K562 (cell line): ENCODE measurements around the gene GASK1A. TPM values are rescaled to one million over a fixed set of nuclear protein-coding genes. Genes with fewer than 3 reads are reported as not detected.

Experiments used
- ATAC-seq: fragments of 200-7000 bp; cut with Tn5 transposase; 3 replicates; pipeline ENCODE4 v1.9.1; 2020; ENCODE audit warnings: moderate library complexity
- BruUV-seq: library from RNA; stranded (reverse); fragments of 400-500 nt; replicated peaks from 2 replicates; lab custom pipeline; 2021; lab: Mats Ljungman, UMichigan
- CTCF ChIA-PET: fragments of 300-600 bp; formaldehyde crosslinking; extraction: SDS; loops from one replicate; lab custom pipeline; 2021; ENCODE audit warnings: low intra/inter-chr PET ratio; lab: Yijun Ruan, JAX
- POLR2A ChIA-PET: fragments of 300-600, 350-650 bp; sonication (Branson Sonifier 250); formaldehyde crosslinking; extraction: SDS; loops from one replicate; lab custom pipeline; 2021; ENCODE audit warnings: antibody characterized with exemption, inconsistent platforms; lab: Yijun Ruan, JAX
- DNase-seq, 4 experiments: peaks; one replicate each; pipeline versions ENCODE4 v3.0.0 to v3.0.0-alpha.2; 2011 to 2018; ENCODE audit warnings: low spot score in 3 of 4, mixed read lengths in 3 of 4; ENCODE audit errors: extremely low read depth in 1 of 4
- FAIRE-seq: peaks from 2 replicates; lab custom pipeline; 2011; peaks lifted over from hg19 to GRCh38; lab: Jason Lieb, UNC
- H2AFZ ChIP-seq: 2 replicates; pipeline ENCODE4 v1.6.0; 2011; ENCODE audit warnings: low read depth, low read length, control low read depth, inconsistent platforms
- H3K27ac ChIP-seq: fragments of 200-600 bp; 3 replicates; pipeline ENCODE4 v1.8.0; 2011; ENCODE audit warnings: low read depth, mild to moderate bottlenecking, control low read depth, inconsistent platforms, low read length, moderate library complexity, mixed read lengths; ENCODE audit errors: extremely low read depth
- H3K27me3 ChIP-seq, 2 experiments: fragments of 300-600 bp in 1 of 2; 2 replicates in 1 of 2; 3 replicates in 1 of 2; pipeline versions ENCODE4 v1.6.0 to v1.8.0; 2011; ENCODE audit warnings: inconsistent platforms in 2 of 2, low read length in 2 of 2, mild to moderate bottlenecking in 1 of 2, mixed read lengths in 1 of 2, moderate library complexity in 1 of 2; ENCODE audit not compliant: control insufficient read depth in 2 of 2, insufficient read depth in 2 of 2
- H3K36me3 ChIP-seq: fragments of 300-600 bp; 3 replicates; pipeline ENCODE4 v1.8.0; 2011; ENCODE audit warnings: mild to moderate bottlenecking, low read length, inconsistent platforms; ENCODE audit not compliant: control insufficient read depth, insufficient read depth
- H3K4me1 ChIP-seq, 2 experiments: fragments of 200-600 bp in 1 of 2; replicated peaks in 1 of 2; 2 replicates in 1 of 2; 3 replicates in 1 of 2; pipeline versions ENCODE4 v1.5.1 to v1.8.0; 2011; ENCODE audit warnings: inconsistent platforms in 2 of 2, low read length in 2 of 2, mild to moderate bottlenecking in 1 of 2, mixed read lengths in 1 of 2, moderate library complexity in 1 of 2; ENCODE audit not compliant: control insufficient read depth in 2 of 2, insufficient read depth in 2 of 2
- H3K4me2 ChIP-seq: 2 replicates; pipeline ENCODE4 v1.6.1; 2011; ENCODE audit warnings: low read length, control low read depth, inconsistent platforms, mixed read lengths; ENCODE audit not compliant: insufficient read depth
- H3K4me3 ChIP-seq: fragments of 200-600 bp; sonication (generic), shearing (Covaris generic); 2 replicates; pipeline ENCODE4 v1.5.1; 2016; ENCODE audit warnings: control low read depth, inconsistent platforms
- H3K79me2 ChIP-seq: fragments of 200-600 bp; 3 replicates; pipeline ENCODE4 v1.8.0; 2011; ENCODE audit warnings: low read length, inconsistent platforms; ENCODE audit not compliant: control insufficient read depth, insufficient read depth
- H3K9ac ChIP-seq, 2 experiments: 2 replicates each; pipeline versions ENCODE4 v1.6.0 to v1.6.1; 2011; ENCODE audit warnings: low read depth in 2 of 2, low read length in 2 of 2, control low read depth in 1 of 2, inconsistent platforms in 1 of 2, mild to moderate bottlenecking in 1 of 2, mixed read lengths in 1 of 2; ENCODE audit not compliant: insufficient read depth in 1 of 2
- H3K9me1 ChIP-seq: one replicate; pipeline ENCODE4 v1.6.0; 2011; ENCODE audit warnings: inconsistent platforms, mild to moderate bottlenecking, low read length, moderate library complexity; ENCODE audit not compliant: control insufficient read depth, insufficient read depth
- H3K9me3 ChIP-seq: replicated peaks from 2 replicates; pipeline ENCODE4 v1.5.1; 2011; ENCODE audit warnings: low read depth, low read length, inconsistent platforms; ENCODE audit not compliant: control insufficient read depth, insufficient read depth
- H4K20me1 ChIP-seq: replicated peaks from 2 replicates; pipeline ENCODE4 v1.6.1; 2011; ENCODE audit warnings: low read length, inconsistent platforms, mixed read lengths; ENCODE audit not compliant: control insufficient read depth, insufficient read depth
- CBX1 ChIP-seq: sonication (generic); IDR thresholded peaks from 2 replicates; pipeline ENCODE4 v1.6.1; 2016; ENCODE audit warnings: antibody characterized with exemption, low read depth, mild to moderate bottlenecking
- CCAR2 ChIP-seq: fragments of 200-400 bp; formaldehyde crosslinking; IDR thresholded peaks from 2 replicates; pipeline ENCODE4 v1.6.1; 2017; ENCODE audit warnings: mild to moderate bottlenecking, low read depth, low read length
- DPF2 ChIP-seq: fragments of 450-650 bp; IDR thresholded peaks from 2 replicates; pipeline ENCODE4 v1.6.1; 2016
- HDAC6 ChIP-seq: IDR thresholded peaks from 2 replicates; pipeline ENCODE4 v1.6.1; 2012; ENCODE audit warnings: low read depth, mild to moderate bottlenecking, control low read depth, inconsistent platforms, low read length, moderate library complexity
- KDM5B ChIP-seq: fragments of 200-600 bp; sonication (generic); IDR thresholded peaks from 2 replicates; pipeline ENCODE4 v1.6.1; 2012; ENCODE audit warnings: low read depth, mild to moderate bottlenecking, moderate library complexity, low read length, control low read depth, inconsistent platforms; ENCODE audit not compliant: insufficient replicate concordance
- PTRF ChIP-seq: fragments of 450-650 bp; IDR thresholded peaks from 2 replicates; pipeline ENCODE4 v1.6.1; 2016; ENCODE audit warnings: mild to moderate bottlenecking, missing genetic modification characterization, missing compliant biosample characterization
- SIN3A ChIP-seq, 2 experiments: fragments of 150-350 bp in 1 of 2; IDR thresholded peaks; 2 replicates each; pipeline ENCODE4 v1.6.1; 2011 to 2016; ENCODE audit warnings: borderline replicate concordance in 2 of 2, low read depth in 2 of 2, low read length in 2 of 2, mild to moderate bottlenecking in 2 of 2, moderate library complexity in 2 of 2; ENCODE audit not compliant: control insufficient read depth in 1 of 2
- SLC30A9 ChIP-seq: fragments of 250-450 bp; sonication (Bioruptor Pico); IDR thresholded peaks from 2 replicates; pipeline ENCODE4 v1.8.0; 2022; ENCODE audit warnings: mild to moderate bottlenecking, moderate library complexity
- SRSF1 ChIP-seq: fragments of 200-400 bp; formaldehyde crosslinking; IDR thresholded peaks from 2 replicates; pipeline ENCODE4 v1.6.1; 2017; ENCODE audit warnings: mild to moderate bottlenecking, low read depth, low read length, moderate library complexity
- TEAD4 ChIP-seq, 2 experiments: sonication (generic) in 1 of 2; formaldehyde crosslinking in 1 of 2; IDR thresholded peaks; 2 replicates each; pipeline versions ENCODE4 v1.6.1 to v1.8.0; 2012 to 2022; ENCODE audit warnings: borderline replicate concordance in 1 of 2, inconsistent platforms in 1 of 2, low read length in 1 of 2, mild to moderate bottlenecking in 1 of 2, missing genetic modification reagents in 1 of 2
- ZBTB7A ChIP-seq: IDR thresholded peaks from 2 replicates; pipeline ENCODE4 v1.6.1; 2011; ENCODE audit warnings: low read depth, mild to moderate bottlenecking, low read length, moderate library complexity, borderline replicate concordance; ENCODE audit not compliant: control insufficient read depth
- ZC3H8 ChIP-seq: fragments of 450-650 bp; IDR thresholded peaks from 2 replicates; pipeline ENCODE4 v1.6.1; 2017
- ZNF23 ChIP-seq: fragments of 250-450 bp; sonication (Bioruptor Pico); IDR thresholded peaks from 2 replicates; pipeline ENCODE4 v1.4.0; 2020; ENCODE audit warnings: mild to moderate bottlenecking
- ZNF232 ChIP-seq: sonication (generic); formaldehyde crosslinking; IDR thresholded peaks from 2 replicates; pipeline ENCODE4 v1.8.0; 2022; ENCODE audit warnings: mild to moderate bottlenecking, missing genetic modification reagents
- WGBS: fragments of 100-300 bp; shearing (Covaris generic); methylation state at CpG from one replicate; pipeline ENCODE4 v1.1.6; 2016; ENCODE audit warnings: low coverage, mixed read lengths; ENCODE audit not compliant: insufficient coverage; ENCODE audit errors: missing lambda C conversion rate; 5-methylcytosine and 5-hydroxymethylcytosine counted together
- in situ Hi-C: fragments of 300-500 bp; cut with MboI; formaldehyde crosslinking; loops from 4 replicates; pipeline ENCODE4 v1.15.0; 2018; ENCODE audit warnings: inconsistent platforms, mixed read lengths
- intact Hi-C: fragments of 100-400 bp; cut with micrococcal nuclease; formaldehyde crosslinking; loops from 2 replicates; pipeline ENCODE4 v1.14.2; 2022
- polyA plus RNA-seq, 8 experiments: library from polyadenylated mRNA; depleted of rRNA in 4 of 8; stranded (reverse) in 5 of 8; unstranded in 3 of 8; fragments of >200 nt; fragmentation: Nextera tagmentation in 2 of 8; fragmentation: Illumina TruSeq in 1 of 8; extraction: Ambion mirVana in 2 of 8; extraction: Trizol in 1 of 8; gene quantifications; 2 replicates each; pipeline versions ENCODE4 v1.2.1 to v1.2.3, GENCODE V29; 2011 to 2014; ENCODE audit warnings: inconsistent platforms in 1 of 8, missing spikeins in 1 of 8
- total RNA-seq, 7 experiments: library from RNA; depleted of rRNA in 6 of 7; stranded (reverse); fragments of >200 nt in 6 of 7; fragmentation: Illumina TruSeq in 2 of 7; extraction: Trizol in 2 of 7; gene quantifications; 2 replicates each; pipeline versions ENCODE4 v1.2.1 to v1.2.3, GENCODE V29; 2011 to 2021; ENCODE audit warnings: low replicate concordance in 1 of 7
- TF ChIP-seq, protein P1 (sequence below): sonication (generic); formaldehyde crosslinking; IDR thresholded peaks from 2 replicates; pipeline ENCODE4 v1.4.0; 2020; ENCODE audit warnings: mild to moderate bottlenecking, missing genetic modification reagents
- TF ChIP-seq, protein P2 (sequence below): fragments of 450-650 bp; IDR thresholded peaks from 2 replicates; pipeline ENCODE4 v1.6.1; 2016; ENCODE audit warnings: low read depth, mild to moderate bottlenecking, moderate library complexity
- TF ChIP-seq, protein P3 (sequence below): fragments of 250-450 bp; sonication (Bioruptor Pico); IDR thresholded peaks from 2 replicates; pipeline ENCODE4 v1.6.1; 2021; ENCODE audit warnings: mild to moderate bottlenecking
- TF ChIP-seq, protein P4 (sequence below): sonication (generic); formaldehyde crosslinking; IDR thresholded peaks from 2 replicates; pipeline ENCODE4 v1.8.1; 2023; ENCODE audit warnings: mild to moderate bottlenecking, missing genetic modification reagents

The GASK1A gene
- total and polyA plus RNA-seq, 9 of the 15 experiments (the other 6 are each of a cell fraction or from before 2014, with no cell fraction given): 0.04 to 0.11 (median 0.05) TPM; not detected in 5

DNA sequence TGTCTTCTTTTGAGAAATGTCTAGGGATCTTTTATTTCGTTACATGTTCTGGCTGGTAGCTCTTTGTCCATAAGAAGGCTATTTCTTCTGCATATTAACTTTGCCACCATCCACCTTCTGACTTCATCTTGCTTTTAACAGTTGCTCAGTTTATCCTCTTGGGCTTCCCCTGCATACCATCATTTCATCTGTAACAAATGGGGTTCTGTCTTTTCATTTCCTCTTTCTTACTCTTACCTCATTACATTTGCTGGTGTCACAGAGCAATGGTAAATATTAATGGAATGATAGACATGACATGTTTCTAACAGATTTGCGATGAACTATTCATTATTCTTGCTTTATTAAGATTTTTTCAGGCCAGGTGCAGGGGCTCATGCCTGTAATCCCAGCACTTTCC, 62.4 kb downstream of the GASK1A start:
- FAIRE-seq (no peak), ATAC-seq (no peak), DNase-seq (no peak)
- Histone ChIP-seq H3K36me3 (no peaks in the 10 kb centered on the region), H3K4me2 (no peak overlapping the region), H3K9me3 (no peaks in the 10 kb centered on the region), H2AFZ (no peak overlapping the region), H3K79me2 (no peaks in the 10 kb centered on the region), H3K27me3 (peaks cover 0 to 24% of the 10 kb centered on the region in 2 experiments; a peak in 2 of 5 replicates), H3K9ac (no peak overlapping the region), H3K27ac (no peak overlapping the region), H3K4me3 (no peak overlapping the region), H3K9me1 (no peaks in the 10 kb centered on the region), H4K20me1 (no peaks in the 10 kb centered on the region), H3K4me1 (no peaks in the 10 kb centered on the region)
- TF ChIP-seq, protein P1, sequence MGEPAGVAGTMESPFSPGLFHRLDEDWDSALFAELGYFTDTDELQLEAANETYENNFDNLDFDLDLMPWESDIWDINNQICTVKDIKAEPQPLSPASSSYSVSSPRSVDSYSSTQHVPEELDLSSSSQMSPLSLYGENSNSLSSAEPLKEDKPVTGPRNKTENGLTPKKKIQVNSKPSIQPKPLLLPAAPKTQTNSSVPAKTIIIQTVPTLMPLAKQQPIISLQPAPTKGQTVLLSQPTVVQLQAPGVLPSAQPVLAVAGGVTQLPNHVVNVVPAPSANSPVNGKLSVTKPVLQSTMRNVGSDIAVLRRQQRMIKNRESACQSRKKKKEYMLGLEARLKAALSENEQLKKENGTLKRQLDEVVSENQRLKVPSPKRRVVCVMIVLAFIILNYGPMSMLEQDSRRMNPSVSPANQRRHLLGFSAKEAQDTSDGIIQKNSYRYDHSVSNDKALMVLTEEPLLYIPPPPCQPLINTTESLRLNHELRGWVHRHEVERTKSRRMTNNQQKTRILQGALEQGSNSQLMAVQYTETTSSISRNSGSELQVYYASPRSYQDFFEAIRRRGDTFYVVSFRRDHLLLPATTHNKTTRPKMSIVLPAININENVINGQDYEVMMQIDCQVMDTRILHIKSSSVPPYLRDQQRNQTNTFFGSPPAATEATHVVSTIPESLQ (CRISPR knock-in tag): no peak
- no peak for TF ChIP-seq SIN3A (IDR thresholded peaks at IDR 0.05; ENCODE audit: borderline replicate concordance in 2 of 2, control insufficient read depth in 1 of 2, low read depth in 2 of 2, low read length in 2 of 2)
- TF ChIP-seq, protein P2, sequence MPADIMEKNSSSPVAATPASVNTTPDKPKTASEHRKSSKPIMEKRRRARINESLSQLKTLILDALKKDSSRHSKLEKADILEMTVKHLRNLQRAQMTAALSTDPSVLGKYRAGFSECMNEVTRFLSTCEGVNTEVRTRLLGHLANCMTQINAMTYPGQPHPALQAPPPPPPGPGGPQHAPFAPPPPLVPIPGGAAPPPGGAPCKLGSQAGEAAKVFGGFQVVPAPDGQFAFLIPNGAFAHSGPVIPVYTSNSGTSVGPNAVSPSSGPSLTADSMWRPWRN: no peak
- no peak for TF ChIP-seq SLC30A9 (CRISPR knock-in tag)
- no peak for TF ChIP-seq TEAD4 (IDR thresholded peaks at IDR 0.05; ENCODE audit: low read length)
- TF ChIP-seq TEAD4 (CRISPR knock-in tag; IDR thresholded peaks at IDR 0.05; ENCODE audit: borderline replicate concordance): no peak
- TF ChIP-seq, protein P3, sequence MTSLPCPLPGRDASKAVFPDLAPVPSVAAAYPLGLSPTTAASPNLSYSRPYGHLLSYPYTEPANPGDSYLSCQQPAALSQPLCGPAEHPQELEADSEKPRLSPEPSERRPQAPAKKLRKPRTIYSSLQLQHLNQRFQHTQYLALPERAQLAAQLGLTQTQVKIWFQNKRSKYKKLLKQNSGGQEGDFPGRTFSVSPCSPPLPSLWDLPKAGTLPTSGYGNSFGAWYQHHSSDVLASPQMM: no peak
- TF ChIP-seq KDM5B: no peak
- no peak for TF ChIP-seq ZBTB7A
- no peak for TF ChIP-seq CCAR2
- no peak for TF ChIP-seq CBX1
- no peak for TF ChIP-seq ZNF232 (CRISPR knock-in tag)
- TF ChIP-seq, protein P4, sequence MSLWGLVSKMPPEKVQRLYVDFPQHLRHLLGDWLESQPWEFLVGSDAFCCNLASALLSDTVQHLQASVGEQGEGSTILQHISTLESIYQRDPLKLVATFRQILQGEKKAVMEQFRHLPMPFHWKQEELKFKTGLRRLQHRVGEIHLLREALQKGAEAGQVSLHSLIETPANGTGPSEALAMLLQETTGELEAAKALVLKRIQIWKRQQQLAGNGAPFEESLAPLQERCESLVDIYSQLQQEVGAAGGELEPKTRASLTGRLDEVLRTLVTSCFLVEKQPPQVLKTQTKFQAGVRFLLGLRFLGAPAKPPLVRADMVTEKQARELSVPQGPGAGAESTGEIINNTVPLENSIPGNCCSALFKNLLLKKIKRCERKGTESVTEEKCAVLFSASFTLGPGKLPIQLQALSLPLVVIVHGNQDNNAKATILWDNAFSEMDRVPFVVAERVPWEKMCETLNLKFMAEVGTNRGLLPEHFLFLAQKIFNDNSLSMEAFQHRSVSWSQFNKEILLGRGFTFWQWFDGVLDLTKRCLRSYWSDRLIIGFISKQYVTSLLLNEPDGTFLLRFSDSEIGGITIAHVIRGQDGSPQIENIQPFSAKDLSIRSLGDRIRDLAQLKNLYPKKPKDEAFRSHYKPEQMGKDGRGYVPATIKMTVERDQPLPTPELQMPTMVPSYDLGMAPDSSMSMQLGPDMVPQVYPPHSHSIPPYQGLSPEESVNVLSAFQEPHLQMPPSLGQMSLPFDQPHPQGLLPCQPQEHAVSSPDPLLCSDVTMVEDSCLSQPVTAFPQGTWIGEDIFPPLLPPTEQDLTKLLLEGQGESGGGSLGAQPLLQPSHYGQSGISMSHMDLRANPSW (CRISPR knock-in tag): no peak
- no peak for TF ChIP-seq PTRF (tag)
- no peak for TF ChIP-seq HDAC6
- TF ChIP-seq ZC3H8: no peak
- no peak for TF ChIP-seq ZNF23
- TF ChIP-seq SRSF1: no peak
- no peak for TF ChIP-seq DPF2
- intact Hi-C loops: no loop called here
- WGBS: 0% methylated on average over 2 of the region's 2 CpGs
- BruUV-seq: no TSS peak
- CTCF ChIA-PET: no interaction called here
- POLR2A ChIA-PET: interaction anchor here (0.7 to 1.4 kb wide), 2 partner anchors 18 to 20 kb away, joined by 3 read pairs; no protein-coding TSS in a partner anchor
- in situ Hi-C loops: no loop called here
